K562 (cell line): ENCODE data around the gene DIP2C. TPM values are rescaled to one million over a fixed set of nuclear protein-coding genes. Genes with fewer than 3 reads are reported as not detected.

Experiments
- ATAC-seq: fragments of 200-7000 bp; cut with Tn5 transposase; 3 replicates; pipeline ENCODE4 v1.9.1; 2020; ENCODE audit warnings: moderate library complexity
- BruUV-seq: library from RNA; stranded (reverse); fragments of 400-500 nt; replicated peaks from 2 replicates; lab custom pipeline; 2021; lab: Mats Ljungman, UMichigan
- CTCF ChIA-PET: fragments of 300-600 bp; formaldehyde crosslinking; extraction: SDS; loops from one replicate; lab custom pipeline; 2021; ENCODE audit warnings: low intra/inter-chr PET ratio; lab: Yijun Ruan, JAX
- POLR2A ChIA-PET: fragments of 300-600, 350-650 bp; sonication (Branson Sonifier 250); formaldehyde crosslinking; extraction: SDS; loops from one replicate; lab custom pipeline; 2021; ENCODE audit warnings: antibody characterized with exemption, inconsistent platforms; lab: Yijun Ruan, JAX
- DNase-seq, 4 experiments: peaks; one replicate each; pipeline versions ENCODE4 v3.0.0 to v3.0.0-alpha.2; 2011 to 2018; ENCODE audit warnings: low spot score in 3 of 4, mixed read lengths in 3 of 4; ENCODE audit errors: extremely low read depth in 1 of 4
- FAIRE-seq: peaks from 2 replicates; lab custom pipeline; 2011; peaks lifted over from hg19 to GRCh38; lab: Jason Lieb, UNC
- H2AFZ ChIP-seq: 2 replicates; pipeline ENCODE4 v1.6.0; 2011; ENCODE audit warnings: low read depth, low read length, control low read depth, inconsistent platforms
- H3K27ac ChIP-seq: fragments of 200-600 bp; 3 replicates; pipeline ENCODE4 v1.8.0; 2011; ENCODE audit warnings: low read depth, mild to moderate bottlenecking, control low read depth, inconsistent platforms, low read length, moderate library complexity, mixed read lengths; ENCODE audit errors: extremely low read depth
- H3K27me3 ChIP-seq, 2 experiments: fragments of 300-600 bp in 1 of 2; 2 replicates in 1 of 2; 3 replicates in 1 of 2; pipeline versions ENCODE4 v1.6.0 to v1.8.0; 2011; ENCODE audit warnings: inconsistent platforms in 2 of 2, low read length in 2 of 2, mild to moderate bottlenecking in 1 of 2, mixed read lengths in 1 of 2, moderate library complexity in 1 of 2; ENCODE audit not compliant: control insufficient read depth in 2 of 2, insufficient read depth in 2 of 2
- H3K36me3 ChIP-seq: fragments of 300-600 bp; 3 replicates; pipeline ENCODE4 v1.8.0; 2011; ENCODE audit warnings: mild to moderate bottlenecking, low read length, inconsistent platforms; ENCODE audit not compliant: control insufficient read depth, insufficient read depth
- H3K4me1 ChIP-seq, 2 experiments: fragments of 200-600 bp in 1 of 2; replicated peaks in 1 of 2; 2 replicates in 1 of 2; 3 replicates in 1 of 2; pipeline versions ENCODE4 v1.5.1 to v1.8.0; 2011; ENCODE audit warnings: inconsistent platforms in 2 of 2, low read length in 2 of 2, mild to moderate bottlenecking in 1 of 2, mixed read lengths in 1 of 2, moderate library complexity in 1 of 2; ENCODE audit not compliant: control insufficient read depth in 2 of 2, insufficient read depth in 2 of 2
- H3K4me2 ChIP-seq: 2 replicates; pipeline ENCODE4 v1.6.1; 2011; ENCODE audit warnings: low read length, control low read depth, inconsistent platforms, mixed read lengths; ENCODE audit not compliant: insufficient read depth
- H3K4me3 ChIP-seq: fragments of 200-600 bp; sonication (generic), shearing (Covaris generic); 2 replicates; pipeline ENCODE4 v1.5.1; 2016; ENCODE audit warnings: control low read depth, inconsistent platforms
- H3K79me2 ChIP-seq: fragments of 200-600 bp; 3 replicates; pipeline ENCODE4 v1.8.0; 2011; ENCODE audit warnings: low read length, inconsistent platforms; ENCODE audit not compliant: control insufficient read depth, insufficient read depth
- H3K9ac ChIP-seq, 2 experiments: 2 replicates each; pipeline versions ENCODE4 v1.6.0 to v1.6.1; 2011; ENCODE audit warnings: low read depth in 2 of 2, low read length in 2 of 2, control low read depth in 1 of 2, inconsistent platforms in 1 of 2, mild to moderate bottlenecking in 1 of 2, mixed read lengths in 1 of 2; ENCODE audit not compliant: insufficient read depth in 1 of 2
- H3K9me1 ChIP-seq: one replicate; pipeline ENCODE4 v1.6.0; 2011; ENCODE audit warnings: inconsistent platforms, mild to moderate bottlenecking, low read length, moderate library complexity; ENCODE audit not compliant: control insufficient read depth, insufficient read depth
- H3K9me3 ChIP-seq: replicated peaks from 2 replicates; pipeline ENCODE4 v1.5.1; 2011; ENCODE audit warnings: low read depth, low read length, inconsistent platforms; ENCODE audit not compliant: control insufficient read depth, insufficient read depth
- H4K20me1 ChIP-seq: replicated peaks from 2 replicates; pipeline ENCODE4 v1.6.1; 2011; ENCODE audit warnings: low read length, inconsistent platforms, mixed read lengths; ENCODE audit not compliant: control insufficient read depth, insufficient read depth
- CBX8 ChIP-seq: fragments of 200-600 bp; sonication (generic); IDR thresholded peaks from 2 replicates; pipeline ENCODE4 v1.6.1; 2012; ENCODE audit warnings: borderline replicate concordance, mixed run types, low read depth, mild to moderate bottlenecking, moderate library complexity, mixed read lengths, low read length, control low read depth, inconsistent platforms; ENCODE audit not compliant: poor library complexity, severe bottlenecking; ENCODE audit errors: extremely low read depth
- CREB1 ChIP-seq, 2 experiments: sonication (generic) in 1 of 2; formaldehyde crosslinking in 1 of 2; IDR thresholded peaks; 2 replicates each; pipeline versions ENCODE4 v1.6.1 to v1.8.0; 2012 to 2022; ENCODE audit warnings: inconsistent platforms in 1 of 2, mild to moderate bottlenecking in 1 of 2, missing genetic modification reagents in 1 of 2, moderate library complexity in 1 of 2
- ERF ChIP-seq: fragments of 450-650 bp; formaldehyde crosslinking; IDR thresholded peaks from 2 replicates; pipeline ENCODE4 v1.4.0; 2020; ENCODE audit warnings: mild to moderate bottlenecking, mixed read lengths
- ETV5 ChIP-seq: sonication (generic); formaldehyde crosslinking; IDR thresholded peaks from 2 replicates; pipeline ENCODE4 v1.4.0; 2020; ENCODE audit warnings: low read depth, mild to moderate bottlenecking, missing genetic modification reagents
- GTF2E2 ChIP-seq: fragments of 200-800 bp; sonication (Bioruptor generic); IDR thresholded peaks from 2 replicates; pipeline ENCODE4 v1.6.1; 2016; ENCODE audit warnings: missing genetic modification characterization, missing compliant biosample characterization
- HDAC2 ChIP-seq: fragments of 450-650 bp; IDR thresholded peaks from 2 replicates; pipeline ENCODE4 v1.6.1; 2016; ENCODE audit warnings: mild to moderate bottlenecking
- LARP7 ChIP-seq: fragments of 450-650 bp; IDR thresholded peaks from 2 replicates; pipeline ENCODE4 v1.6.1; 2016
- MEIS2 ChIP-seq: fragments of 450-650 bp; IDR thresholded peaks from 2 replicates; pipeline ENCODE4 v1.6.1; 2014; ENCODE audit warnings: mild to moderate bottlenecking; ENCODE audit not compliant: partially characterized antibody
- NFATC3 ChIP-seq: fragments of 450-650 bp; IDR thresholded peaks from 2 replicates; pipeline ENCODE4 v1.6.1; 2017; ENCODE audit warnings: mild to moderate bottlenecking
- NFRKB ChIP-seq: fragments of 450-650 bp; IDR thresholded peaks from 2 replicates; pipeline ENCODE4 v1.6.1; 2016; ENCODE audit warnings: low read depth
- NR3C1 ChIP-seq: sonication (generic); formaldehyde crosslinking; IDR thresholded peaks from 2 replicates; pipeline ENCODE4 v1.8.1; 2022; ENCODE audit warnings: missing genetic modification reagents
- PRPF4 ChIP-seq: fragments of 200-400 bp; formaldehyde crosslinking; IDR thresholded peaks from one replicate; pipeline ENCODE4 v1.6.1; 2017; ENCODE audit warnings: low read length, low read depth, mild to moderate bottlenecking; ENCODE audit not compliant: insufficient read depth, poor library complexity, severe bottlenecking
- PURB ChIP-seq: sonication (generic); formaldehyde crosslinking; IDR thresholded peaks from 2 replicates; pipeline ENCODE4 v1.9.0; 2021; ENCODE audit warnings: low read depth, mild to moderate bottlenecking, missing genetic modification reagents
- RAD51 ChIP-seq: fragments of 450-650 bp; IDR thresholded peaks from 2 replicates; pipeline ENCODE4 v1.7.1; 2016; ENCODE audit warnings: low read depth, mild to moderate bottlenecking, borderline replicate concordance
- RNF2 ChIP-seq: sonication (generic); IDR thresholded peaks from 2 replicates; pipeline ENCODE4 v1.6.1; 2016
- SRSF1 ChIP-seq: fragments of 200-400 bp; formaldehyde crosslinking; IDR thresholded peaks from 2 replicates; pipeline ENCODE4 v1.6.1; 2017; ENCODE audit warnings: mild to moderate bottlenecking, low read depth, low read length, moderate library complexity
- TCFL5 ChIP-seq: fragments of 250-450 bp; sonication (Bioruptor Pico); conservative IDR thresholded peaks from 2 replicates; pipeline ENCODE4 v1.6.1; 2021; ENCODE audit warnings: mild to moderate bottlenecking, moderate library complexity, matching md5 sums
- TGIF2 ChIP-seq: sonication (generic); formaldehyde crosslinking; IDR thresholded peaks from 2 replicates; pipeline ENCODE4 v1.8.1; 2022; ENCODE audit warnings: mild to moderate bottlenecking, missing genetic modification reagents, moderate library complexity
- ZNF239 ChIP-seq: fragments of 250-450 bp; sonication (Bioruptor Pico); IDR thresholded peaks from 2 replicates; pipeline ENCODE4 v1.4.0; 2020; ENCODE audit warnings: mild to moderate bottlenecking
- ZNF586 ChIP-seq: fragments of 450-650 bp; formaldehyde crosslinking; conservative IDR thresholded peaks from 2 replicates; pipeline ENCODE4 v1.4.0; 2020; ENCODE audit warnings: mild to moderate bottlenecking, moderate library complexity
- ZZZ3 ChIP-seq: fragments of 450-650 bp; IDR thresholded peaks from 2 replicates; pipeline ENCODE4 v1.6.1; 2016; ENCODE audit warnings: antibody characterized with exemption, mild to moderate bottlenecking, moderate library complexity
- WGBS: fragments of 100-300 bp; shearing (Covaris generic); methylation state at CpG from one replicate; pipeline ENCODE4 v1.1.6; 2016; ENCODE audit warnings: low coverage, mixed read lengths; ENCODE audit not compliant: insufficient coverage; ENCODE audit errors: missing lambda C conversion rate; 5-methylcytosine and 5-hydroxymethylcytosine counted together
- in situ Hi-C: fragments of 300-500 bp; cut with MboI; formaldehyde crosslinking; loops from 4 replicates; pipeline ENCODE4 v1.15.0; 2018; ENCODE audit warnings: inconsistent platforms, mixed read lengths
- intact Hi-C: fragments of 100-400 bp; cut with micrococcal nuclease; formaldehyde crosslinking; loops from 2 replicates; pipeline ENCODE4 v1.14.2; 2022
- polyA plus RNA-seq, 8 experiments: library from polyadenylated mRNA; depleted of rRNA in 4 of 8; stranded (reverse) in 5 of 8; unstranded in 3 of 8; fragments of >200 nt; fragmentation: Nextera tagmentation in 2 of 8; fragmentation: Illumina TruSeq in 1 of 8; extraction: Ambion mirVana in 2 of 8; extraction: Trizol in 1 of 8; gene quantifications; 2 replicates each; pipeline versions ENCODE4 v1.2.1 to v1.2.3, GENCODE V29; 2011 to 2014; ENCODE audit warnings: inconsistent platforms in 1 of 8, missing spikeins in 1 of 8
- total RNA-seq, 7 experiments: library from RNA; depleted of rRNA in 6 of 7; stranded (reverse); fragments of >200 nt in 6 of 7; fragmentation: Illumina TruSeq in 2 of 7; extraction: Trizol in 2 of 7; gene quantifications; 2 replicates each; pipeline versions ENCODE4 v1.2.1 to v1.2.3, GENCODE V29; 2011 to 2021; ENCODE audit warnings: low replicate concordance in 1 of 7
- TF ChIP-seq, protein P1 (sequence below): fragments of 450-650 bp; IDR thresholded peaks from 2 replicates; pipeline ENCODE4 v1.6.1; 2016
- TF ChIP-seq, protein P2 (sequence below): sonication (generic); formaldehyde crosslinking; IDR thresholded peaks from 2 replicates; pipeline ENCODE4 v1.9.0; 2022; ENCODE audit warnings: mild to moderate bottlenecking, missing genetic modification reagents

Gene DIP2C
- total and polyA plus RNA-seq, 9 of the 15 experiments (the other 6 are each of a cell fraction or from before 2014, with no cell fraction given), result 0.01 TPM; not detected in 8

DNA sequence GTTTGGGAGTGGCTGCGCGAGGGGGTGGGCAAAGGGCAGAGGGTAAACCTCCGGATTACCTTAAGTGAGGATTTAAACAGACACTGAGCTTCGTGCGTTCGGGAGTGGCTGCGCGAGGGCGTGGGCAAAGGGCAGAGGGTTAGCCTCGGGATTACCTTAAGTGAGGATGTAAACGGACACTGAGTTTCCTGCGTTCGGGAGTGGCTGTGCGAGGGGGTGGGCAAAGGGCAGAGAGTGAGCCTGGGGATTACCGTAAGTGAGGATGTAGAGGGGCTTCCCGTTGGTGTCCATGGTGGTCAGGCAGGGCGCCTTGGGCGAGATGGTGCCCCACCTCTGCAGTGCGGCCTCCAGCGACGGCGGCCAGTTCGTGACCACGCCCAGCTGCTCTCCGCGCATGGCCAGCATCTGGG lies 275.8 kb downstream of the DIP2C start (continued):
- TF ChIP-seq ETV5 (CRISPR knock-in tag) (no peak), MEIS2 (no peak), NR3C1 (CRISPR knock-in tag) (no peak), HDAC2 (no peak), GTF2E2 (no peak), TCFL5 (CRISPR knock-in tag) (no peak), ERF (CRISPR knock-in tag) (no peak), RNF2 (no peak)
- TF ChIP-seq, protein P1, sequence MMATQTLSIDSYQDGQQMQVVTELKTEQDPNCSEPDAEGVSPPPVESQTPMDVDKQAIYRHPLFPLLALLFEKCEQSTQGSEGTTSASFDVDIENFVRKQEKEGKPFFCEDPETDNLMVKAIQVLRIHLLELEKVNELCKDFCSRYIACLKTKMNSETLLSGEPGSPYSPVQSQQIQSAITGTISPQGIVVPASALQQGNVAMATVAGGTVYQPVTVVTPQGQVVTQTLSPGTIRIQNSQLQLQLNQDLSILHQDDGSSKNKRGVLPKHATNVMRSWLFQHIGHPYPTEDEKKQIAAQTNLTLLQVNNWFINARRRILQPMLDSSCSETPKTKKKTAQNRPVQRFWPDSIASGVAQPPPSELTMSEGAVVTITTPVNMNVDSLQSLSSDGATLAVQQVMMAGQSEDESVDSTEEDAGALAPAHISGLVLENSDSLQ, result no peak

DNA sequence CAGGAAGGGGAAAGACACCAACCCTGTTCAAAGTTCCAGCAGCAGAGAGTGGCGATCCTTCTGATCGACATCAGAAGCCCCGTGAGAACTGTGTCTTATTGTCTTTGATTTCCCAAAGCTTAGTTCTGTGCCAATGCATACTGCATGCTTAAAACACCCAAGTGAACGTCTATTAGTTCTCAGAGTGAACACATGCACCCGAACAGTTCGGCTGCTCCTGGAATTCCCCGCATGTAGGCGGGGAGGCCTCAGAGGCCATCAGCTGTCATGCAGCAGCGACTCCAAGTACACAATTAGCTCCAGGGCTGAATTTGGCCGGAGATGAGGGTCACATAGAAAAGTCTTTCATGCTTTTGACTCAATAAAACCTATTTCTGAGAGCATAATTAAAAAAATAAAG lies 277.4 kb downstream of the DIP2C start:
- FAIRE-seq, result no peak
- Histone ChIP-seq H3K4me2 (no peak overlapping the region), H3K9me1 (no peaks in the 10 kb centered on the region), H3K4me1 (peaks cover 0 to 4% of the 10 kb centered on the region in 2 experiments; a peak in 2 of 5 replicates), H3K9me3 (no peaks in the 10 kb centered on the region), H4K20me1 (no peaks in the 10 kb centered on the region; the same call in 1 of the 2 replicates), H3K27me3 (peaks cover 34 to 48% of the 10 kb centered on the region in 2 experiments), H2AFZ (no peak overlapping the region)
- no peak for ATAC-seq
- no TSS peak for BruUV-seq
- TF ChIP-seq ZZZ3 (no peak), ZNF586 (CRISPR knock-in tag) (no peak), ZNF239 (CRISPR knock-in tag) (no peak), CBX8 (no peak), NFATC3 (no peak), NFRKB (no peak), CREB1 (IDR thresholded peaks at IDR 0.05) (no peak), CREB1 (CRISPR knock-in tag; IDR thresholded peaks at IDR 0.05) (no peak), PRPF4 (no peak), RAD51 (no peak), PURB (CRISPR knock-in tag) (no peak), TGIF2 (CRISPR knock-in tag) (no peak), LARP7 (no peak), RNF2 (no peak), SRSF1 (no peak)
- TF ChIP-seq, protein P2, sequence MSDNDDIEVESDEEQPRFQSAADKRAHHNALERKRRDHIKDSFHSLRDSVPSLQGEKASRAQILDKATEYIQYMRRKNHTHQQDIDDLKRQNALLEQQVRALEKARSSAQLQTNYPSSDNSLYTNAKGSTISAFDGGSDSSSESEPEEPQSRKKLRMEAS (CRISPR knock-in tag), result no peak
- TF ChIP-seq, all 486 proteins: peak for 0
- 0% methylated on average over 10 of the region's 10 CpGs for WGBS
- POLR2A ChIA-PET, result no interaction called here
- H3K9ac ChIP-seq, result no peak overlapping the region
- no peak overlapping the region for H3K4me3 ChIP-seq
- in situ Hi-C loops (no loop called here), intact Hi-C loops (no loop called here)
- no peaks in the 10 kb centered on the region for H3K36me3 ChIP-seq
- no peak for DNase-seq
- CTCF ChIA-PET, result no interaction called here
- no peaks in the 10 kb centered on the region for H3K79me2 ChIP-seq
- no peak overlapping the region for H3K27ac ChIP-seq
